ENCODE measurements around the gene MRGPRG. TPM values are rescaled to one million over a fixed set of nuclear protein-coding genes. Genes with fewer than 3 reads are reported as not detected.

The MRGPRG gene
- total RNA-seq, 1 experiment from 2014 or later = not detected

GRCh38 chr11:3192511-3193372, 25.9 kb downstream of the MRGPRG start:
- H4K20me1 ChIP-seq (ENCODE audit: low read length) = no peaks in the 10 kb centered on the region
- TF ChIP-seq CTCF (conservative IDR thresholded peaks at IDR 0.05; ENCODE audit: low read depth, low read length) = no peak
- TF ChIP-seq EZH2 (IDR thresholded peaks at IDR 0.05; ENCODE audit: low read length, unreplicated experiment) = no peak
- TF ChIP-seq EZH2phosphoT487 (IDR thresholded peaks at IDR 0.05; ENCODE audit: borderline replicate concordance, low read length) = no peak
- DNase-seq (no peak), ATAC-seq (no peak)
- ChIA-PET CTCF (no interaction called here), POLR2A (ENCODE audit: unreplicated experiment) (no interaction called here)
- no peak overlapping the region for H3K9ac ChIP-seq (ENCODE audit: low read length)
- H3F3A ChIP-seq (ENCODE audit: low read length, unreplicated experiment) = no peaks in the 10 kb centered on the region
- no peak overlapping the region for H2AFZ ChIP-seq (ENCODE audit: low read length)
- no peaks in the 10 kb centered on the region for H3K4me1 ChIP-seq (ENCODE audit: insufficient read depth, low read length)
- no peak overlapping the region for H3K4me2 ChIP-seq (ENCODE audit: low read length)
- no TSS peak for BruUV-seq (replicated peaks)
- H3K4me3 ChIP-seq (ENCODE audit: low read length) = no peak overlapping the region
- no peaks in the 10 kb centered on the region for H3K9me2 ChIP-seq (replicated peaks; ENCODE audit: low read length)
- intact Hi-C loops (cut with micrococcal nuclease) = no loop called here
- no peak overlapping the region for H3K27ac ChIP-seq (ENCODE audit: low read length)
- no peaks in the 10 kb centered on the region for H3K9me3 ChIP-seq (ENCODE audit: low read length)
- no peaks in the 10 kb centered on the region for H3K36me3 ChIP-seq (ENCODE audit: low read depth, low read length)
- no peaks in the 10 kb centered on the region for H3K27me3 ChIP-seq (ENCODE audit: low read length)
- H3K79me2 ChIP-seq (ENCODE audit: low read length) = no peaks in the 10 kb centered on the region

GRCh38 chr11:3191586-3192324, 26.9 kb downstream of the MRGPRG start:
- ATAC-seq = no peak
- intact Hi-C loops (cut with micrococcal nuclease) = no loop called here

More at GRCh38 chr11:3191586-3192324, 26.9 kb downstream of the MRGPRG start:
- Histone ChIP-seq H3K9me2 (replicated peaks; ENCODE audit: low read length) (no peaks in the 10 kb centered on the region), H3K36me3 (ENCODE audit: low read depth, low read length) (no peaks in the 10 kb centered on the region), H3K27me3 (ENCODE audit: low read length) (no peaks in the 10 kb centered on the region), H3K9ac (ENCODE audit: low read length) (no peak overlapping the region), H3K9me3 (ENCODE audit: low read length) (no peaks in the 10 kb centered on the region), H4K20me1 (ENCODE audit: low read length) (no peaks in the 10 kb centered on the region), H3F3A (ENCODE audit: low read length, unreplicated experiment) (no peaks in the 10 kb centered on the region), H3K4me3 (ENCODE audit: low read length) (no peak overlapping the region), H2AFZ (ENCODE audit: low read length) (no peak overlapping the region), H3K79me2 (ENCODE audit: low read length) (no peaks in the 10 kb centered on the region), H3K27ac (ENCODE audit: low read length) (no peak overlapping the region), H3K4me1 (ENCODE audit: insufficient read depth, low read length) (no peaks in the 10 kb centered on the region), H3K4me2 (ENCODE audit: low read length) (no peak overlapping the region)
- DNase-seq = no peak
- no TSS peak for BruUV-seq (replicated peaks)
- TF ChIP-seq CTCF (conservative IDR thresholded peaks at IDR 0.05; ENCODE audit: low read depth, low read length) = no peak
- no peak for TF ChIP-seq EZH2phosphoT487 (IDR thresholded peaks at IDR 0.05; ENCODE audit: borderline replicate concordance, low read length)
- TF ChIP-seq EZH2 (IDR thresholded peaks at IDR 0.05; ENCODE audit: low read length, unreplicated experiment) = no peak
- ChIA-PET POLR2A (ENCODE audit: unreplicated experiment) (no interaction called here), CTCF (no interaction called here)

Data from PC-3 (cell line).